Measurements from ENCODE around the gene RPAIN. TPM values are rescaled to one million over a fixed set of nuclear protein-coding genes. Genes with fewer than 3 reads are reported as not detected.

Gene RPAIN
- total RNA-seq, 2 donors from 2014 or later = 69.3 to 87.8 TPM

DNA sequence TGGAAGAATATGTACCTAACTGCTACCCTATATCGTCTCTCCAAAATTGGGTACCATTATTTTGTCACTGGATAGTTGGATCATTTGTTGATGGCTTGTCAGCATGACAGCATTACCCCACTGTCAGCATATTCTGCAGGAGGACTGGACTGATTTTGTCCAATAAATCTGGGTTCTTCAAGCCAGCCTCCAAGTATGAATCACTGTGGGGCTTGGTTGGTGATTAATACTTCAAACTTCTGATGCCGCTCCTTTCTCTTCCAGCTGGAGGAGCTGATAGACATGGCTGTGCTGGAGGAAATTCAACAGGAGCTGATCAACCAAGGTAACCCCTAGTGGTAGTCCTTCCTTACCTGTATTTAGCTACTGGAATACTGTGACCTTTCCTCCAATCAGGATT, 2.5 kb downstream of the RPAIN start:
- H3K9ac ChIP-seq (ENCODE audit: extremely low read depth, low read length, poor library complexity, severe bottlenecking) = no peak overlapping the region
- H3K4me1 ChIP-seq (ENCODE audit: control insufficient read depth, insufficient read depth, low read length) = no peaks in the 10 kb centered on the region
- no peak overlapping the region for H3K27ac ChIP-seq (ENCODE audit: low read depth, low read length)
- H3K27me3 Mint-ChIP-seq (ENCODE audit: insufficient read depth) = no peaks in the 10 kb centered on the region
- TF ChIP-seq, protein P1, sequence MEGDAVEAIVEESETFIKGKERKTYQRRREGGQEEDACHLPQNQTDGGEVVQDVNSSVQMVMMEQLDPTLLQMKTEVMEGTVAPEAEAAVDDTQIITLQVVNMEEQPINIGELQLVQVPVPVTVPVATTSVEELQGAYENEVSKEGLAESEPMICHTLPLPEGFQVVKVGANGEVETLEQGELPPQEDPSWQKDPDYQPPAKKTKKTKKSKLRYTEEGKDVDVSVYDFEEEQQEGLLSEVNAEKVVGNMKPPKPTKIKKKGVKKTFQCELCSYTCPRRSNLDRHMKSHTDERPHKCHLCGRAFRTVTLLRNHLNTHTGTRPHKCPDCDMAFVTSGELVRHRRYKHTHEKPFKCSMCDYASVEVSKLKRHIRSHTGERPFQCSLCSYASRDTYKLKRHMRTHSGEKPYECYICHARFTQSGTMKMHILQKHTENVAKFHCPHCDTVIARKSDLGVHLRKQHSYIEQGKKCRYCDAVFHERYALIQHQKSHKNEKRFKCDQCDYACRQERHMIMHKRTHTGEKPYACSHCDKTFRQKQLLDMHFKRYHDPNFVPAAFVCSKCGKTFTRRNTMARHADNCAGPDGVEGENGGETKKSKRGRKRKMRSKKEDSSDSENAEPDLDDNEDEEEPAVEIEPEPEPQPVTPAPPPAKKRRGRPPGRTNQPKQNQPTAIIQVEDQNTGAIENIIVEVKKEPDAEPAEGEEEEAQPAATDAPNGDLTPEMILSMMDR (conservative IDR thresholded peaks at IDR 0.05) = peak; percentile 12
- H3K27ac Mint-ChIP-seq = no peak overlapping the region
- H3K36me3 ChIP-seq (ENCODE audit: control insufficient read depth, insufficient read depth, low read length) = peaks cover 45% of the 10 kb centered on the region
- no peak overlapping the region for H3K4me3 Mint-ChIP-seq
- no peaks in the 10 kb centered on the region for H3K27me3 ChIP-seq (ENCODE audit: control insufficient read depth, insufficient read depth, low read length, poor library complexity, severe bottlenecking)
- H3K9me3 ChIP-seq (ENCODE audit: control insufficient read depth, low read length) = no peaks in the 10 kb centered on the region
- WGBS, 2 experiments (ENCODE audit: insufficient coverage in 1 of 2, insufficient read length in 1 of 2) = 100% methylated on average over 2 of the region's 2 CpGs
- H3K9me3 Mint-ChIP-seq = no peaks in the 10 kb centered on the region
- no peak for DNase-seq
- no peak overlapping the region for H3K4me3 ChIP-seq (ENCODE audit: low read length)
- H3K4me1 Mint-ChIP-seq = peaks cover 11% of the 10 kb centered on the region
- H3K36me3 Mint-ChIP-seq (ENCODE audit: low read depth) = peaks cover 53% of the 10 kb centered on the region

DNA sequence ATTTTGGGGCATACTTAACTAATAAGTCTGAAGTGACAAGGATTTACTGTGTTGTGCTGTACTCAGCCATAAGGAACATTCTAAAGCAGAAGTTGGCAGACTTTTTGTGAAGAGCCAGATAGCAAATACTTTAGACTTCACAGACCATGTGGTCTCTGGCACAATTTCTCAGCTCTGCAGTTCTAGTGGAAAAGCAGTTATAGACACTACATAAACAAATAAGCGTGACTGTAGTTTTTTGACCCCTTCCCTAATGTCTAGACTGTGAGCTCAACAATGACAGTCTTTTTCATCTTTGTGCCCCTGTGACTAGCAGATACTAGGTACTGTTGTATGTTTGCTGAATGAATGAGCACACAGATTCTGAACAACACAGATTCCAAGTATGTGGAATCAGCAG, 4.9 kb downstream of the RPAIN start:
- Histone ChIP-seq H3K4me3 (ENCODE audit: low read length) (no peak overlapping the region), H3K4me1 (ENCODE audit: control insufficient read depth, insufficient read depth, low read length) (no peaks in the 10 kb centered on the region), H3K9ac (ENCODE audit: extremely low read depth, low read length, poor library complexity, severe bottlenecking) (no peak overlapping the region), H3K9me3 (ENCODE audit: control insufficient read depth, low read length) (no peaks in the 10 kb centered on the region), H3K36me3 (ENCODE audit: control insufficient read depth, insufficient read depth, low read length) (peaks cover 68% of the 10 kb centered on the region), H3K27ac (ENCODE audit: low read depth, low read length) (no peak overlapping the region), H3K27me3 (ENCODE audit: control insufficient read depth, insufficient read depth, low read length, poor library complexity, severe bottlenecking) (no peaks in the 10 kb centered on the region)
- no peak overlapping the region for H3K27ac Mint-ChIP-seq
- H3K4me3 Mint-ChIP-seq = no peak overlapping the region
- no peaks in the 10 kb centered on the region for H3K27me3 Mint-ChIP-seq (ENCODE audit: insufficient read depth)
- WGBS, 2 experiments (ENCODE audit: insufficient coverage in 1 of 2, insufficient read length in 1 of 2) = 92 to 100% methylated on average over 1 of the region's 1 CpG
- TF ChIP-seq, protein P1 (conservative IDR thresholded peaks at IDR 0.05) = no peak
- H3K36me3 Mint-ChIP-seq (ENCODE audit: low read depth) = peaks cover 75% of the 10 kb centered on the region
- peaks cover 6% of the 10 kb centered on the region for H3K4me1 Mint-ChIP-seq
- H3K9me3 Mint-ChIP-seq = no peaks in the 10 kb centered on the region
- DNase-seq = no peak

DNA sequence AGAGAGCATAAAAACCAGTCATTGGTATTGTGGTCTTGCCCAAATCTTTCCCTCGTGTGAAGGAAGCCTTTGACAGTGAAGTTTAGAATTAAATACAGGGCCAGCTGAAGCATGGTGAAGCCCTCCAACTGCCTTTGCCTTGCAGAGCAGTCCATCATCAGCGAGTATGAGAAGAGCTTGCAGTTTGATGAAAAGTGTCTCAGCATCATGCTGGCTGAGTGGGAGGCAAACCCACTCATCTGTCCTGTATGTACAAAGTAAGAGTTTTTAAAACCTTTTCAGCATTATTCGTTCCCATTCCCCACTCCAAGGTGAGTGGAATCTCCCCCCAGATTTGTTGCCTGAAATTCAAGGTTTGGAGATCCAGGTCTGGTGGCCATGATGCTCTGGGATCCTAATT, 5.8 kb downstream of the RPAIN start:
- peaks cover 84% of the 10 kb centered on the region for H3K36me3 Mint-ChIP-seq (ENCODE audit: low read depth)
- TF ChIP-seq, protein P1 (conservative IDR thresholded peaks at IDR 0.05) = no peak
- H3K9me3 Mint-ChIP-seq = no peaks in the 10 kb centered on the region
- 96 to 100% methylated on average over 3 of the region's 3 CpGs for WGBS, 2 experiments (ENCODE audit: insufficient coverage in 1 of 2, insufficient read length in 1 of 2)
- Histone ChIP-seq H3K9me3 (ENCODE audit: control insufficient read depth, low read length) (no peaks in the 10 kb centered on the region), H3K4me3 (ENCODE audit: low read length) (no peak overlapping the region), H3K4me1 (ENCODE audit: control insufficient read depth, insufficient read depth, low read length) (no peaks in the 10 kb centered on the region), H3K9ac (ENCODE audit: extremely low read depth, low read length, poor library complexity, severe bottlenecking) (no peak overlapping the region), H3K27me3 (ENCODE audit: control insufficient read depth, insufficient read depth, low read length, poor library complexity, severe bottlenecking) (no peaks in the 10 kb centered on the region), H3K27ac (ENCODE audit: low read depth, low read length) (no peak overlapping the region), H3K36me3 (ENCODE audit: control insufficient read depth, insufficient read depth, low read length) (peaks cover 75% of the 10 kb centered on the region)
- no peak overlapping the region for H3K27ac Mint-ChIP-seq
- no peak for DNase-seq
- no peak overlapping the region for H3K4me3 Mint-ChIP-seq
- peaks cover 5% of the 10 kb centered on the region for H3K4me1 Mint-ChIP-seq
- no peaks in the 10 kb centered on the region for H3K27me3 Mint-ChIP-seq (ENCODE audit: insufficient read depth)

Data from endodermal cell (in vitro differentiated cells).